ENCODE measurements around the gene WWP2.

The WWP2 gene

DNA sequence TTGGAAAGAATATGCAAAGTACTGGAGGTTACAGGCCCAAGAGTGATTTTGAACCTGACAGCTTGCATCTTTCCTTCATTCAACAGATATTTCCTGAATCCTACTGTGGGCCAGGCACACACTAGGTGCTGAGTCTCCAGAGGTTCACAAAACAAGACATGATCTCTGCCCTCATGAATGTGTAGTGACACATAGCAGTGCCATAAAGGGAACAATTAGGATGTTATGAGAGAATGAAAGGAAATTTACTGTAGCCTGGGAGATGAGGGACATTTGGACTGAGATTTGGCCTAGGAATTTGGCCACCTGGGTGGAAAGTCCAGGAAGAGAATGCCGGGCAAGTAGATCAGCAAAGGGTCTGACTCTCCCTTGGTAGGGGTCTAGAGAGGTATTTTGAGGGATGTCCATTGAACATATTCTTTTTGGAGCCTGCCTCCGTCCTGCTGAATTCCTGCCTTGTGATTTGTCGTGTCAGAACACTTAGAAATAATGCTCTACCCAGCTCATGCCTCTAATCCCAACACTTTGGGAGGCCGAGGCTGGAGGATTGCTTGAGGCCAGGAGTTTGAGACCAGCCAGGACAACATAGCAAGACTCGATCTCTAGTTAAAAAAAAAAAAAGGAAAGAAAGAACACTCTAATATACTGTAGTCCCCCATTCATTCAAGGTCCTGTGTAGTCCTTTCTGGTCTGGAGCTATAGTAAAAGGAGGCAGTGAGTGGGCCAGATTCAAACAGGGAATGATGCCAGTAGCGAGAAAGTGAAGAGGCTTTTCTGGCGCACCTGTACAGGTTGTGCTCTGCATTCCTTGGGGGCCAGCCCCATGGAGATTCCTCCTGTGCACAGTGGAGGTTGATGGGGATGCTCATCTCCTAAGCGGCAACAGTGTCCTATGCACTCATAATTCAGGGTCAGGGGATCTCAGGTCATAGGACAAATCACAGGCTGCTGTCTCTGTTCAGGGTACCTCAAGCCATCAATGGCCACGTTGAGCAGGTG is 98.4 kb downstream of the WWP2 start:
- no peak for DNase-seq

DNA sequence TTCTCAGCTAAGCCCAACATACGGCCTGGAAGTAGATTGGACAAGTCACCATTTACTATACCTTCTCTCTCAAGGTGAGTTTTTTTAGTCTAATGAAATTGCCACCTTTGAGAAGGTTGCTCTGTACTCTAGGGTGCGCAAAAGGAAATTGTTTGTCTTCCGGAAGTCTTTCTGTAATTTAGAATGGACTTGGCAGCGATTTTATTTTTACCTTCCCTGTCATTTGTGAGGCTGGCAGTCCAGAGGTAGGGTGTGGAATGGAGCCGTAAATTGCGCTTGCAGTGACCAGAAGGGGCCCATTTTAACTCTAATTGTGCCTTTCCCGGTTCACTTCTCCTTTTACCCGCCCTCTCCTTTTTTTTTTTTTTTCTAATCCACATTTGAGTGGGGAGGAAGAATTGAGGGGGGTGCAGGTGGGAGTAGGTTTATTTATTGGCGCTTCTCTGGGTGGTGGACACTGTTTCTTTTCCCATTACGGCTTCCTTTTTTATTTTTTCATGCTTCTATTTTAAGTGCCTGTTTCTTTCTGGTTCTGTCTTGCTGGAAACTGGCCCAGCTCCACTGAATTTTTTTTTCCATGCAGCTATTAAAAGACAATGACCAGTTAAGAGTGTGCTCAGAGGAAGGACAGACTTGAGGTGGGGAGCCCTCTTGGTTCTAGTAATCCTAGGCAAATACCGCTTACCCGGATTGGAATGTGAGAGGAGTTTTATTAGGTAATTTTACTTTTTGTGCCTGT is 99.3 kb downstream of the WWP2 start:
- DNase-seq = no peak

DNA sequence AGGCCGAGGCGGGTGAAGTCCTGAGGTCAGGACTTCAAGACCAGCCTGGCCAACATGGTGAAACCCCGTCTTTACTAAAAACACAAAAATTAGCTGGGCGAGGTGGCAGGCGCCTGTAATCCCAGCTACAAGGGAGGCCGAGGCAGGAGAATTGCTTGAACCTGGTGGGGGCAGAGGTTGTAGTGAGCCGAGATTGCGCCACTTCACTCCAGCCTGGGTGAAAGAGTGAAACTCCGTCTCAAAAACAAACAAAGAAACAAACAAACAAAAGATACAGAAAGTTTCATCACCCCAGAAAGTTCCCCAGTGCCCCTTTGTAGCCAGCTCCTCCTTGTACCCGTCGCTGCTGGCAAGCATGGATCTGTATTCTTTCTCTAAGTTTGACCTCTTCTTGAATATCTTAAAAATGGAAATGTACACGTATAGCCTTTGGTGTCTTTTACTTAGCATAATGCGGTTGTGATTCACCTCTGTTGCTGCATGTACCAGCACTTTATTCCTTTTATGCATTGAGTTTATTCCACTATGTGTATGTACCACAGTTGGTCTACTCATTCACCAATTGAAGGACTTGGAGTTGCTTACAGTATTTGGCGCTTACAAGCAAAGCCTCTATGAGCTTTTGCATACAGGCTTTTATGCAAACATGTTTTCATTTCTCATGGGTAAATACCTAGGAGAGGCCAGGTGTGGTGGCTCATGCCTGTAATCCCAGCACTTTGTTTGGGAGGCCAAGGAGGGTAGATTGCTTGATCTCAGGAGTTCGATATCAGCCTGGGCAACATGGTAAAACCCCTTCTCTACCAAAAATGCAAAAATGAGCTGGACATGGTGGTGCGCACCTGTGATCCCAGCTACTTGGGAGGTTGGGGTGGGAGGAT is 101.5 kb downstream of the WWP2 start:
- DNase-seq = no peak

DNA sequence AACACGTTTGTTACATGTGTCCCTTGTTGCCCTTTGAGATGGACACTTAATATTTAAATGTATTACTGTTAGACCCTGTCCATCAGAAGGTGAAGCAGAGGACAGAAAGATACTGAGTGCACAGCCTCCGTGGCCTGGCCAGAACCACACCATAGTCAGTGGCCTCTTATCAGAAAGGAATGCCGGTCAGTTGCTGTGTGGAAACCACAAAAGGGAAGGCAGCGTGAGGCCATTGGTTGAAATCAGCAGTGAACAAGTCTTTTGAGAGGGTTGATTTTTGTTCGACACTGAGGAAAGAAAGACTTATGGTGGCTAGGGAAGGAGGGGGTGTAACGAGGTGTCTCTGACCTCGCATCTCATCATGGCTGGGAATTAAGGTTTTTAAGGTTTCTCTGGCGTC is 103.6 kb downstream of the WWP2 start:
- no peak for DNase-seq

DNA sequence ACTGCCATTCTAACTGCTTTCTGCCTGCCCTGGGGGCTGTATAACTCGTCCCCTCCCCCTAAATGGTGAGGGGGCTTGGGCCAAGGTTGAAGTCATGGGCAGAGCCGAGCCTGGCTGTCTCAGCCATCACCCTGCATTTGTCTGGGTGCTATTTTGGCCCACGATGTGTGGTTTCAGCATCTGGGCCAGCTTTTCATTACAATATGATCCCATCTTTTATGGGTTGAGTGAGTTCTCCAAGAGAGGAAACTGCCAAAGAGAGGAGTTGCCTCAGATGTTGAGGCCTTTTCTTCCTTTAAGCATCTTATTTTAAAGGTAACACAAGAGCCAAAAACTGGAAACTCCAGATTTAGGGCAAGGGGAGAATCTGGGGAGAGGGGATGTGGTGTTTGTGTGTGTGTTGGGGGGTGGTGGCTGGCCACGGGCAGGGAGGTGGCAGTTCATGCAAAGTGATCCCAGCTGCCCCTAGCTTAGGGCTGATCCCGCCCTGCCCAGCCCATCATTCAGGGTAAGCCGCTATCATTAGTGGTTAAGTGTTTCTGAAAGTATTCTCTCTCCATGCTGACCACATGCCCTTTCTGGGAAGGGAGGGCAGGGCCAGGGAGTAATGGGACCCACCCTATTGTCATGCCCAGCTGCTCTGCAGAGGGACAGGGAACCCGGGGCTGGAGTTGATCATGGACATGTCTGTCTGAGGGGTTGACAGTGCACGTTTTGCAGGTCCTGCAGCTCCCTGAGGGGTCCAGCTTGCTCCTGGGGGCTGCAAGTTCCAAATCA is 105.8 kb downstream of the WWP2 start:
- DNase-seq = no peak

DNA sequence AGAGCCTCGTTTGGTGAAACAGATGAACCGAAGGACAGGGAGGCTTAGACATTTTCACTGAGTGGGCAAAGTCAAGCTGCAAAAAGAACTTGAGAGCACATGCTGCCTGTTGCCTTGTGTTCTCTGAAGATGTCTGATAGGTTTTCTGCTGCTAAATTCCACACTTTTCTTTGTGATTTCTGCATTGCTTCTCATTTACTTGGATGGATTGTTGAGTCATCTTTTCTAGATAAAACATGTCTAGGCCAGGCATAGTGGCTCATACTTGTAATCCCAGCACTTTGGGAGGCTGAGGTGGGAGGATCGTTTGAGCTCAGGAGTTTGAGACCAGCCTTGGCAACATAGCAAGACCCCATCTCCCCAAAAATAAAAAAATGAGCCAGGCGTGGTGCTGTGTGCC is 108.6 kb downstream of the WWP2 start:
- no peak for DNase-seq

DNA sequence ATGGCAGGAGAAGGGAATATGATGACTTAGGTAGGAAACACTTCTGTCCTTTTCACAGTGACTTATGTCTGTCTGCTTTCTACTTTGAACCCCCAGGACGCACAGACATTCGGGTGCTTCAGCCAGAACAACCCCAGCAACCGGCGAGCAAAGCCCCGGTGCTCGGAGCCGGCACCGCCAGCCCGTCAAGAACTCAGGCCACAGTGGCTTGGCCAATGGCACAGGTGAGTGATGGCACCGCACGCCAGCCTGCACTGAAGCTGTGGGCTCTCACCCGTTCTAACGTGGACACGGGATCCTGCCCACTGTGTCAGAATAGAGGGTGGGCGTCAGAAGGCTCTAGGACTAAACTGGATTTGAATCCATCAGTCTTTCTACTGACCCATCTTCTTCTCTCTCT is 109.6 kb downstream of the WWP2 start:
- DNase-seq = no peak

DNA sequence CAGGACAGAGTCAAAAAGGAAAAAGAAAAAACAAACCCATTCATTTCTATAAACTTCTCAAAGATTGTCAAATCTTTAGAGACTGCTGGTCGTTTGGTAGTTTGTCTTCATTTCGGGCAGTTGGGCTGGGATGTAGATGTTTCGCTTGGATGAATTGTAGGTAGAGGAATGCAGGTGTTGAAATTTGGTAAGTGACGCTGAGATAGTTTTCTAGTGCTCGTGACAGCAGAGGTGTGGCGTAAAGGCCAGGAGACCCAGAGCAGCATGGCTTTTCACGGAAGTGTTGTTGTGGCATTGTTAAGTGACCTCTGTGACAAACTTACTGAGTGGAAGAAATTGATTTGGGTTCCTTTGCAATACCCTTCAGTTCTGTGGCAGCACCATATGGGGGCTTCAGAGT is 110.8 kb downstream of the WWP2 start:
- DNase-seq = no peak

DNA sequence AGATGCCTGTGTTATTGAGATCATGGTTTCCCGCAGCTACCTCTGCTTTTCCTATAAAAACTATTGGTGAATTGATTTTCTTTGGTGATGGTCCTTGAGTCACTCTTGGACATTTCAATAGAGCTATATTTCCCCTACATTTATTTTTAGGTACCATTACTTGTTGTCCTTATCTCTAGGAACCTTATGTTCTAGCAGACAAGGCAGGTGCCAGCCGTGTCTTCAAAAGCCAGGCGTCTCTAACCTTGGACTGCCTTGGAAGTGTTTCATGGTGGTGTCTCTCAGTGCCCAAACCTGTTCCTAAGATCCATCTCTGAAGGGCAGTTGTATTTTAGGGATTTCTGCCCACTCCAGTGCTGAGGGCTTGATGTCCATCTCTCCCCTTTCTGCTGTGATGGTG is 111.7 kb downstream of the WWP2 start:
- DNase-seq = no peak

DNA sequence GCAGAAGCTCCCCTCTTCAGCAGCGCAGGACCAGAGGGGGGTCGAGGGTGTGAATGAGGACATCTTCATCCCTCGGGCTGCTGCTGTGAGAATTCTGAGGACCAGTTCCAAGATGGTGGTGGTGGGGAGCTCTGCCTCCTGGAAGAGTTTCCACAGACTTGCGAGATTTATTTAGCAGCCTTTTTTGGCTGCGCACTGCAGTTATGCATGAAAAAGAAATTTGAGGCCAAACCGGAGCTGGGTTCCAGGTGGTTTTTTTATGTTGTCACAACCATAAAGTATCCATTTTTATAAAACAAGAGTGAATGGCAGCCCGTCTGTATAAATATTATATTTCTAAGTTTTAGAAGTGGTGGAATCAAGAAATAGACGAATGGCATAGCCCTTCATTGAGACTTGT is 112.1 kb downstream of the WWP2 start:
- no peak for DNase-seq

DNA sequence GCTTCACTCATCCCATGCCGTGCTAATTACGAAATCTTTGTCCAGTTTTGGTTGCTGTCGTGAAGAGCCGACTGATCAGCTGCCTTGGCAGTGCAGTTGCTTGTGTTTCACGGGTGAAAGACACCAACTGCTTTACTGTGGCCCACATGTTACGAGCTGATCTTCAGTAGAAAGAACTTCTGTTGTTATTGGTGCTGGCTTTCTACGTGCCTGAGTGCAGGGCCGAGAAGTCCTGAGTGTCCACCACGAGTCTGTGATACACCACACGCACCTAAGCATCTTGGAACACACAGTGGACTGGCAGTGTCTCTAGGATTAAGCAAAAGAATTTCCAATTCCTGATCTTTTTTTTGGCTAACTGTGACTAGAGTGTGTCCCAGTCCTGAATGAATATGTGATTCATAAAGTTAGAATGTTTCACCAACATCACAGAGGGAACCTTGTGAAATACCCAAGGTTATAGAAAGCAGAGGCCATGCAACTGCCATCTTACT is 118.6 kb downstream of the WWP2 start:
- no peak for DNase-seq

DNA sequence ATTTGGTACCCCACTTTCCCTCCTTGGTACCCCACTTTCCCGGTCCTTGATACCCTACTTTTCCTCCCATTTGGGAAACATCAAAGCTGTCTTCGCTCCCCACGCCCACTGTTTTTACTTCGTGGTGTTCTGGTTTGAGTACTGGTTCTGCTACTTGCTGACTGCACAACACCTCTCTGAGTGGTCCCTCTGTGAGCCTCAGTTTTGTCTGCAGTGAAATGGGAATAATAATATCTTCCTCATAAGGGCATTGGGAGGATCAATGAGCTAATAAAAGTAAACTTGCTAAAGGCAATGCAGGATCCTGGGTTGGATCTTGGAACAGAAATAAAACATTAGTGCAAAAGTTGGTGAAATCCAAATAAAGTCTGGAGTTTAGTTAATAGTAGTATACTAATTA is 119.0 kb downstream of the WWP2 start:
- no peak for DNase-seq

DNA sequence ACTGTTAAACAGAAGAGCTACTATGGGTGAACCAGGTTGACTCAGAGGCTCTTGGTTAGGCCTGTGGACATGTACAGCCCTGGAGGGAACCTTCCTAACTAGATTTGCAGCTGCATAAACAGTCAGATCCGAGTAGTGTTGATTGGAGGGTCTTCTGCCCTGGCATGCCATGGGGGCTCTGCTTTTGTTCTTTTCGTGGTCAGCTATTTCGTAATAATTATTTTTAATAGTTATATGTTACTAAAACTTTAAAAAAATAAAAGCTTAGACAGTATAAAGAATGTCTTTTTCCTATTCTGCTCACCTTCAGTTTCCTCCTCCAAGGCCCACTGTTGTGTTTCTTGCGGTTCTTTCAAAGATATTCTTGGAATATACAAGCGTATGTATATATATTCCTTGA is 121.6 kb downstream of the WWP2 start:
- DNase-seq = no peak

DNA sequence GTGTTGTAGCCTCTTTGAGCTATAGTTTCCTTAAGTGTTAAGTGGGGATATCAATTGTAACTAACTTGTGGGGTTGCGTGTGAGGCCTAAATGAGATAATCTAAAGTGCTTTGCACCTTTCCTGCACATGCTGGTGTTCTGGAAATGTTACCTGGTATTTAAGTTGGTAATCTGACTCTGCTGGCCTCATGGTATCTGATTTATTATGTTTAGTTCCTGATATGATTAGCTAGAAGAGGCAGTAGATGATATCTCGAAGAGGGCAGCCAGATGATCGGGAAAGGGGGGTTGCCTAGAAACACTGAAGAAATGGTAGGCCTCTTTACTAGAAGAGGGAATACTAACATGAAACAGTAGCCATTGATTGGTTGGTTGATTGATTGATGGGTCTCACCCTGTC is 123.6 kb downstream of the WWP2 start:
- DNase-seq = no peak

DNA sequence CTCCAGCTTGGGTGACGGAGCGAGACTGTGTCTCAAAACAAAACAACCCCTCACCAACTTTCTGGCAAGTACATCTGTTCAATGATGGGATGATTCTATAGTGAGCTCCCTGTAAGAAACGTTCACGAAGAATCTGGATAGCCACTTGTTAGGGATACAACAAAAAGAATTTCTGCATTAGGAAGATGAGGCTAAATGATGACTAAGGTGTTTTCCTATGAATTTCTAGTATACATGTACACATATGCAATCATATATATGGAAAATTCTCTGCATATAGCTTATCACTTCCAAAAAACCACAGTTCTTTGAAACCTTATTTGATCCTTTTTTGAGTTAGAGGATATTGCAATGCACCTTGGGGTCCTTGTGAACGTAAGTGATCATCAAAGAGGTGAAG is 124.6 kb downstream of the WWP2 start:
- no peak for DNase-seq

DNA sequence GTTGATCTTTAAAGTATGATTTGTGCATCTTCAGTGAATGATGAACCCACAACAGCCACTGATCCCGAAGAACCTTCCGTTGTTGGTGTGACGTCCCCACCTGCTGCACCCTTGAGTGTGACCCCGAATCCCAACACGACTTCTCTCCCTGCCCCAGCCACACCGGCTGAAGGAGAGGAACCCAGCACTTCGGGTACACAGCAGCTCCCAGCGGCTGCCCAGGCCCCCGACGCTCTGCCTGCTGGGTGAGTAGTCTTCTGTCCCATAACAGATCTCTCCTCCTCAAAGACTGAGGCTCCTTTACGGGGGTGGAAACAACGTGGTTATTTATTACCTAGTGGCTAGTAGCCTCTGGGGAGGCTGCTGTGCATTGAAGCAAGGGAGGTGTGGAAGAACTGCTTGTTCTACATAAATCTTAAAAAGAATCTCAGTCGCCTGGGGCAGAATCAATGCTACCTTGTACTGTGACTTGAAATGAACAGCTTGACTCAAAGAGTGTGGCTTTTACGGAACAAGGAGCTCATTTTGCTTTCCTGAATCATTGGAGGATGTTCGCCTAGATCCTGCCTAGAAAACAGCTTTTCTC is 126.0 kb downstream of the WWP2 start:
- DNase-seq = no peak

DNA sequence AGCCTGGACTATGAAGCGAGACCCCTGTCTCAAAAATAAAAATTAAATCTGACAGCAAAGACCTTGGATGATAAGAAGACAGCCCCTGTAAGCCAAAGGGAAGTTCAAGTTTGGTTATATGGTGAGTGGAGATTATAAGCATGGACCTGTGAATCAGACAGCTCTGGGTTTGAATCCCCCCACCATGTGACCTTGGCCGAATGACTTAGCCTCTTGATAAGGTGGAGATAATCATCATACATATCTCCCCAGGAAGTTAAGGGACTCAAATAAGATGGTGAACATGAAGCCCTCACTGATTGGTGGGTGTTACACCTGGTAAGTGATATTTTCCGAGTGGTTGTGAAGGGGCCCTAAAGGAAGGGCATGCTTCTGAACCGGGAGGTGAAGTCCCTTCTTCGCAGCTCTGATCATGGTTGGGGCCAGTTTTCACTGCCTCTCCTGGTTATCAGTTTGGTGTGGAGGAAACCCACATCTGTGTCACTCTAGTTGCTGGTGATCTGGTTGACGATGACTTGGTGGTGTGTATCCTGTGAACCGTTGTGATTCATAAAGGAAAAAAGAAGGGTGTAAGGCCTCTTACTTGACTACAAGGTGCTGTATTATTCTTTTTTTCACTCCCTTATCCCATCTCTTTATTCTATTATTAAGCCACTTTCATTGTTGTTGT is 127.3 kb downstream of the WWP2 start:
- DNase-seq = no peak

DNA sequence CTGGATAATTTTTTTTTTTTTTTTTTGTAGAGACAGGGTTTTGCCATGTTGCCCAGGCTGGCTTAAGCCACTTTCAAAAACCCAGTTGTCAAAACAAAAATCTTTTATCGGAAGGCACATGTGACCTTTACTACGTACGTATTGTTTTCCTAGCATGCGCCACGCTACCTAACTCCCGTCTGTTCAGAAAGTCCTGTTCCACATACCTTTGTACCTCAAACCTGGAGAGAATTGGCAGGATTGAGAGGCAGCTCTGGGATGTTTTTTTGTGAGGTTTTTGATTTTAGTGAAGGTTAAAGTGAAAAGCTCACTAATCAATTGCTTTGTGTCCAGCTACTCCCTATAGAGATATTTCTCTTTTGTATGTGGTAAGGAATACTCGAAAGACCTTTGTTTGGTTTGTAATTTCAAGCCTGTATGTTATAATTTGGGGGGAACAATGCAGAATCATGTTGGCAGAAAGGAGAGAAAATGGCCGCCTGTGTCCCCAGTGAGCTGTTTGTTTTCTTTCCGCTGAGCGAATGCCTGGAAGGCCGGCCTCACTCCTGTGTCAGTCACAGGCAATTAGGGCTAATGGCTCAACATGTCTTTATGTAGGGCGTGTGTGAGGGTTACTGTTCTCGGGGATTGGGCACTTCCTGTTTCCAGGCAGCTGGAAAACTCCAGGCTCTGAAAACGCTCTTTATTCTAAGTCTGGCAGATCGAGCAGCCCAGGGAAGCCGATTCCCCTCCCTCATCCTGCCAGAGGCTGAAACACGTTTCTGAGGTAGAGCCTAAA is 128.2 kb downstream of the WWP2 start:
- DNase-seq = peak; percentile 84

DNA sequence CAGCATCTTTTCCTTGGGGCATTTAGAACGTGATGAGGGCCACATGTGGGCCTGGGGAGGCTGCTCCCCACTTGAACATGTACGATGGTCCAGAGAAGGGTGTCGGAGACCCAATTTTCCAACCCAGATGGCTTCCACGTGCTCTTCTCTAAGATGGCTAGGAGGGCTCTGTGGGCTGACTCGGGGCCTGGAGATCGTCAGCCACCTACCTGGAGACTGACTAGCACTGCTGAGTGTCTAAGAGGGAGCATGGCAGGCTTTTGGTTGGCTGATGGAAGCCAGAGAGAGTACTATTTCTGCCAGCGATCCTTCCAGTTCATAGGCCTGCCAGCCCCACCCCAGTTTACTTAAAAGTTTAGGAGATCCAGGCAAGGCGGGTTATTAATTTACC is 128.8 kb downstream of the WWP2 start:
- DNase-seq = no peak

DNA sequence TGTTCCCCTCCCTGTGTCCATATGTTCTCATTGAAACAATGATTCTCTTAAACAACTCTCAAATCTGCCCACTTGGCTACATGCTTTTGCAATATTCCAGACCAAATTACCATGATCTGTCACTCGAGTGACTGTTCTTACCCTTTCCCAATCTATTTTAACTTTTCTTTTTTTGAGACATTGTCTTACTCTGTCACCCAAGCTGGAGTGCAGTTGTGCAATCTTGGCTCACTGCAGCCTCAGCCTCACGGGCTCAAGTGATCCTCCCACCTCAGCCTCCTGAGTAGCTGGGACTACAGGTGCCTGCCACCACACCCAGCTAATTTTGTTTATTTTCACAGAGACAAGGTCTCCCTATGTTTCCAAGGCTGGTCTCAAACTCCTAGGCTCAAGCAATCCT is 130.2 kb downstream of the WWP2 start:
- DNase-seq = no peak
